Measurements from ENCODE around the gene TNS3.

DNA sequence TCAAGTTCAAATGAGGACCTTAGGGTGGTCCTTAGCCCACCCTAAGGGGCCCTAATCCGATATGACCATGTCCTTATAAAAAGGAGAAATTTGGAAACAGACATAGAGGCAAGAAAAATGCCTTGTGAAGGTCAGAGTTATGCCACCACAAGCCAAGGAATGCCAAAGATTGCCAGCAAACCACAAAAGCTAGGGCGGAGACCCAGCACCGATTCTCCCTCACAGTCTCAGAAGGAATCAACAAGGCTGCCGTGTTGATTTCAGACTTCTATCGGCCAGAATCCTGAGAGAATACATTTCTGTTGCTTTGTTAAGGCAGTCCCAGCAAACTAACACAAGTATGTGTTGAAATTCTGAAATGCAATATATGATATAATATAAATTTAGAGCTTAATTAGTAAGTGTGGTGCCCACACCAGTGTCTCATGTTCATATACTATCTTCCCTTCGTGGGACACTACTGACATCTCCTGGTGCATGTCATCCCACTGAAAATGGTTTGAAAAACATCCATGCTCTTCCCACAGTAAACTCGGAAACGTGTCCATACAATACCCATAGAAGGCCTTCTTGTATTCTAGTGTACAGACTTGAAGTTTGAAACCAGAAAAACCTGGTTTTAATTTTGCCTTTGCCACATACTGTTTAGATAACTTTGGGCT is 349.0 kb downstream of the TNS3 start:
- TF ChIP-seq STAT3 (IDR thresholded peaks at IDR 0.05; ENCODE audit: low read depth, low read length) (no peak), ZNF24 (IDR thresholded peaks at IDR 0.05) (no peak), CHD2 (IDR thresholded peaks at IDR 0.05; ENCODE audit: borderline replicate concordance, low read depth, low read length) (no peak), EP300 (IDR thresholded peaks at IDR 0.05; ENCODE audit: borderline replicate concordance in 1 of 2, control insufficient read depth in 1 of 2, low read depth in 2 of 2, low read length in 2 of 2) (no peak), BMI1 (IDR thresholded peaks at IDR 0.05; ENCODE audit: borderline replicate concordance) (no peak)
- TF ChIP-seq, protein P1, sequence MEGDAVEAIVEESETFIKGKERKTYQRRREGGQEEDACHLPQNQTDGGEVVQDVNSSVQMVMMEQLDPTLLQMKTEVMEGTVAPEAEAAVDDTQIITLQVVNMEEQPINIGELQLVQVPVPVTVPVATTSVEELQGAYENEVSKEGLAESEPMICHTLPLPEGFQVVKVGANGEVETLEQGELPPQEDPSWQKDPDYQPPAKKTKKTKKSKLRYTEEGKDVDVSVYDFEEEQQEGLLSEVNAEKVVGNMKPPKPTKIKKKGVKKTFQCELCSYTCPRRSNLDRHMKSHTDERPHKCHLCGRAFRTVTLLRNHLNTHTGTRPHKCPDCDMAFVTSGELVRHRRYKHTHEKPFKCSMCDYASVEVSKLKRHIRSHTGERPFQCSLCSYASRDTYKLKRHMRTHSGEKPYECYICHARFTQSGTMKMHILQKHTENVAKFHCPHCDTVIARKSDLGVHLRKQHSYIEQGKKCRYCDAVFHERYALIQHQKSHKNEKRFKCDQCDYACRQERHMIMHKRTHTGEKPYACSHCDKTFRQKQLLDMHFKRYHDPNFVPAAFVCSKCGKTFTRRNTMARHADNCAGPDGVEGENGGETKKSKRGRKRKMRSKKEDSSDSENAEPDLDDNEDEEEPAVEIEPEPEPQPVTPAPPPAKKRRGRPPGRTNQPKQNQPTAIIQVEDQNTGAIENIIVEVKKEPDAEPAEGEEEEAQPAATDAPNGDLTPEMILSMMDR (IDR thresholded peaks at IDR 0.05 in 2 of 3, conservative IDR thresholded peaks at IDR 0.05 in 1 of 3; ENCODE audit: control insufficient read depth in 2 of 3, extremely low read depth in 1 of 3, insufficient read depth in 1 of 3, low read depth in 3 of 3, low read length in 3 of 3) = peak in 1 of 3 experiments; percentile 22; a peak in 1 of 6 replicates
- TF ChIP-seq, protein P2, sequence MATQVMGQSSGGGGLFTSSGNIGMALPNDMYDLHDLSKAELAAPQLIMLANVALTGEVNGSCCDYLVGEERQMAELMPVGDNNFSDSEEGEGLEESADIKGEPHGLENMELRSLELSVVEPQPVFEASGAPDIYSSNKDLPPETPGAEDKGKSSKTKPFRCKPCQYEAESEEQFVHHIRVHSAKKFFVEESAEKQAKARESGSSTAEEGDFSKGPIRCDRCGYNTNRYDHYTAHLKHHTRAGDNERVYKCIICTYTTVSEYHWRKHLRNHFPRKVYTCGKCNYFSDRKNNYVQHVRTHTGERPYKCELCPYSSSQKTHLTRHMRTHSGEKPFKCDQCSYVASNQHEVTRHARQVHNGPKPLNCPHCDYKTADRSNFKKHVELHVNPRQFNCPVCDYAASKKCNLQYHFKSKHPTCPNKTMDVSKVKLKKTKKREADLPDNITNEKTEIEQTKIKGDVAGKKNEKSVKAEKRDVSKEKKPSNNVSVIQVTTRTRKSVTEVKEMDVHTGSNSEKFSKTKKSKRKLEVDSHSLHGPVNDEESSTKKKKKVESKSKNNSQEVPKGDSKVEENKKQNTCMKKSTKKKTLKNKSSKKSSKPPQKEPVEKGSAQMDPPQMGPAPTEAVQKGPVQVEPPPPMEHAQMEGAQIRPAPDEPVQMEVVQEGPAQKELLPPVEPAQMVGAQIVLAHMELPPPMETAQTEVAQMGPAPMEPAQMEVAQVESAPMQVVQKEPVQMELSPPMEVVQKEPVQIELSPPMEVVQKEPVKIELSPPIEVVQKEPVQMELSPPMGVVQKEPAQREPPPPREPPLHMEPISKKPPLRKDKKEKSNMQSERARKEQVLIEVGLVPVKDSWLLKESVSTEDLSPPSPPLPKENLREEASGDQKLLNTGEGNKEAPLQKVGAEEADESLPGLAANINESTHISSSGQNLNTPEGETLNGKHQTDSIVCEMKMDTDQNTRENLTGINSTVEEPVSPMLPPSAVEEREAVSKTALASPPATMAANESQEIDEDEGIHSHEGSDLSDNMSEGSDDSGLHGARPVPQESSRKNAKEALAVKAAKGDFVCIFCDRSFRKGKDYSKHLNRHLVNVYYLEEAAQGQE (IDR thresholded peaks at IDR 0.05; ENCODE audit: low read depth, low read length) = no peak

Measured in GM12878 (cell line).